SK-N-SH treated with all-trans-retinoic acid at 6 μM for 48 hours (cell line): ENCODE data around the gene HCN2.

Experiments used
- ARNTL ChIP-seq: fragments of 450-650 bp; formaldehyde crosslinking; IDR thresholded peaks from 2 replicates; pipeline ENCODE4 v1.5.0; 2020; ENCODE audit warnings: low read depth, mild to moderate bottlenecking, moderate library complexity, borderline replicate concordance
- PATZ1 ChIP-seq: fragments of 250-450 bp; sonication (Bioruptor Pico); IDR thresholded peaks from 2 replicates; pipeline ENCODE4 v1.8.0; 2020; ENCODE audit warnings: mild to moderate bottlenecking, moderate library complexity, borderline replicate concordance
- RARB ChIP-seq: fragments of 250-450 bp; sonication (Bioruptor Pico); IDR thresholded peaks from 2 replicates; pipeline ENCODE4 v1.8.0; 2021; ENCODE audit warnings: mild to moderate bottlenecking, moderate library complexity
- ZC3H10 ChIP-seq: fragments of 250-450 bp; sonication (Bioruptor Pico); IDR thresholded peaks from 2 replicates; pipeline ENCODE4 v1.5.1; 2021; ENCODE audit warnings: mild to moderate bottlenecking, moderate library complexity
- ZFP3 ChIP-seq: fragments of 250-450 bp; sonication (Bioruptor Pico); IDR thresholded peaks from 2 replicates; pipeline ENCODE4 v1.5.0; 2020; ENCODE audit warnings: mild to moderate bottlenecking, moderate library complexity
- ZNF70 ChIP-seq: fragments of 450-650 bp; formaldehyde crosslinking; IDR thresholded peaks from 2 replicates; pipeline ENCODE4 v1.5.0; 2020; ENCODE audit warnings: mild to moderate bottlenecking, moderate library complexity

DNA sequence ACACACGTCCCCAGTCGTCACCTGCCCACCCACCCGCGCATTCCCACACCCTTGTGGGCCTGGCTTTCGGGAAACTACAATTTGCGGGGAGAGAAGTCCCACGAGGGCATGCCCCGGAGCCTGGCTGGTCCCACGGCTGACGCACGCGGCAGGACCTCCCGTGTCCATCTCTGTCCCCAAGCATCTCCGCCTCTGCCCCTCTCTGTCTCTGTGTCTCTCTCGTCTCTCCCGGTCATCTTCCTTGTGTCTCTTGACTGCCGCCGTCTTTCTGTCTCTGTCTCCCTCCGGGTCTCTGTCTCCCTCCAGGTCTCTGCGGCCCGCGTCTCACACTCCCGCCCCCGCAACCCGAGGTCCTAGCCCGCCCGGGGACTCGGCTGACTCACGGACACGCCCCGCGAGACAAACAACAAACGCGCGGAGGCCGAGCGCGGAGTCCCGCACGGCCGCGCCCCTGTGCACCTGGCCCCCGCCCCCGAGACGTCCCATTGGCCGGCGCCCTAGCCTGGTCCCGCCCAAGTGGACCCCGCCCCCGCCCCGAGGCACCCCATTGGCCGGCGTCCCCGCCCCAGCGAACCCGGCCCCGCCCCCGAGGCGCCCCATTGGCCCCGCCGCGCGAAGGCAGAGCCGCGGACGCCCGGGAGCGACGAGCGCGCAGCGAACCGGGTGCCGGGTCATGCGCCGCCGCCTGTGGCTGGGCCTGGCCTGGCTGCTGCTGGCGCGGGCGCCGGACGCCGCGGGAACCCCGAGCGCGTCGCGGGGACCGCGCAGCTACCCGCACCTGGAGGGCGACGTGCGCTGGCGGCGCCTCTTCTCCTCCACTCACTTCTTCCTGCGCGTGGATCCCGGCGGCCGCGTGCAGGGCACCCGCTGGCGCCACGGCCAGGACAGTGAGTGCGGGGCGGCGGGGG is 49.8 kb downstream of the HCN2 start, which contains the start of gene FGF22:
- no peak for TF ChIP-seq ZNF70 (CRISPR knock-in tag)
- TF ChIP-seq PATZ1 (CRISPR knock-in tag), result no peak
- TF ChIP-seq ZC3H10 (CRISPR knock-in tag), result no peak
- TF ChIP-seq RARB, result no peak
- TF ChIP-seq ARNTL (CRISPR knock-in tag), result no peak
- TF ChIP-seq ZFP3 (CRISPR knock-in tag), result no peak
